Thoracic aorta (tissue), 2 donors: ENCODE results near the gene EIF4A3. TPM values are rescaled to one million over a fixed set of nuclear protein-coding genes. Genes with fewer than 3 reads are reported as not detected.

ENCODE experiments used
- ATAC-seq: fragments of 150-250 bp; one replicate; pipeline ENCODE4 v1.8.0; 2017; ENCODE audit warnings: low read depth; ENCODE audit not compliant: insufficient number of reproducible peaks, low FRiP score
- DNase-seq: peaks from one replicate; pipeline ENCODE4 v3.0.0-alpha.2; 2020; ENCODE audit warnings: low spot score
- H3K27ac ChIP-seq, 2 donors: fragments of 200-600 bp; sonication (generic); 1 replicate in 1 of 2; 2 replicates in 1 of 2; pipeline ENCODE4 v1.5.1; 2016; ENCODE audit warnings: mild to moderate bottlenecking in 2 of 2, moderate library complexity in 2 of 2
- H3K27me3 ChIP-seq: fragments of 200-600 bp; sonication (generic); replicated peaks from 2 replicates; pipeline ENCODE4 v1.6.0; 2016; ENCODE audit warnings: mild to moderate bottlenecking; ENCODE audit not compliant: insufficient read depth
- H3K36me3 ChIP-seq: fragments of 200-600 bp; sonication (generic); one replicate; pipeline ENCODE4 v1.5.1; 2016
- H3K4me1 ChIP-seq, 2 donors: fragments of 200-600 bp; sonication (generic); 1 replicate in 1 of 2; 2 replicates in 1 of 2; pipeline versions ENCODE4 v1.5.1 to v1.6.0; 2016; ENCODE audit warnings: low read depth in 2 of 2, mild to moderate bottlenecking in 1 of 2; ENCODE audit not compliant: control insufficient read depth in 1 of 2
- H3K4me3 ChIP-seq: fragments of 200-600 bp; sonication (generic); 2 replicates; pipeline ENCODE4 v1.5.1; 2016; ENCODE audit warnings: mild to moderate bottlenecking
- H3K9me3 ChIP-seq: fragments of 200-600 bp; sonication (generic); 2 replicates; pipeline ENCODE4 v1.5.1; 2016
- total RNA-seq, 2 donors: library from RNA; depleted of rRNA; stranded (reverse); fragments of >200 nt; gene quantifications; one replicate each; pipeline versions ENCODE4 v1.1.0 to v1.2.3, GENCODE V29; 2016
- TF ChIP-seq, protein P1 (sequence below): fragments of 200-600 bp; sonication (generic); IDR thresholded peaks from one replicate; pipeline ENCODE4 v1.5.1; 2019; ENCODE audit warnings: antibody characterized with exemption

The EIF4A3 gene
- total RNA-seq, 2 donors from 2014 or later, result 32.6 to 39.4 TPM

DNA sequence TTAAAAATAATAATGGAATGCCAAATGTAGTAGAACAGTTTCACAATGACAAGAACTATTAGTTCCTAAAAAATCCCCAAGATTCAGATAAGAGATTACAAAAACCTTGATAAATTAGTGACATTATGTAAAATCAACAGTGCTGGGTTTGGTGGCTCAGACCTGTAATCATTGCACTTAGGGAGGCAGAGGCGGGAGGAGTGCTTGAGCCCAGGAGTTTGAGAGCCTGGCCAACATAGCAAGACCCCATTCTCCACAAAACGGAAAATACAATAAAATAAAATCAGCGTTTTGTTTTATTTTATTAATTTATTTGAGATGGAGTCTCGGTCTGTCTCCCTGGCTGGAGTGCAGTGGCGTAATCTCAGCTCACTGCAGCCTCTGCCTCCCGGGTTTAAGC is 27.0 kb upstream of the EIF4A3 start:
- ATAC-seq (no peak), DNase-seq (no peak)
- no peaks in the 10 kb centered on the region for H3K36me3 ChIP-seq
- no peaks in the 10 kb centered on the region for H3K4me1 ChIP-seq
- TF ChIP-seq, protein P1, sequence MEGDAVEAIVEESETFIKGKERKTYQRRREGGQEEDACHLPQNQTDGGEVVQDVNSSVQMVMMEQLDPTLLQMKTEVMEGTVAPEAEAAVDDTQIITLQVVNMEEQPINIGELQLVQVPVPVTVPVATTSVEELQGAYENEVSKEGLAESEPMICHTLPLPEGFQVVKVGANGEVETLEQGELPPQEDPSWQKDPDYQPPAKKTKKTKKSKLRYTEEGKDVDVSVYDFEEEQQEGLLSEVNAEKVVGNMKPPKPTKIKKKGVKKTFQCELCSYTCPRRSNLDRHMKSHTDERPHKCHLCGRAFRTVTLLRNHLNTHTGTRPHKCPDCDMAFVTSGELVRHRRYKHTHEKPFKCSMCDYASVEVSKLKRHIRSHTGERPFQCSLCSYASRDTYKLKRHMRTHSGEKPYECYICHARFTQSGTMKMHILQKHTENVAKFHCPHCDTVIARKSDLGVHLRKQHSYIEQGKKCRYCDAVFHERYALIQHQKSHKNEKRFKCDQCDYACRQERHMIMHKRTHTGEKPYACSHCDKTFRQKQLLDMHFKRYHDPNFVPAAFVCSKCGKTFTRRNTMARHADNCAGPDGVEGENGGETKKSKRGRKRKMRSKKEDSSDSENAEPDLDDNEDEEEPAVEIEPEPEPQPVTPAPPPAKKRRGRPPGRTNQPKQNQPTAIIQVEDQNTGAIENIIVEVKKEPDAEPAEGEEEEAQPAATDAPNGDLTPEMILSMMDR, result no peak
- H3K27ac ChIP-seq, result no peak overlapping the region
- H3K4me3 ChIP-seq, result no peak overlapping the region
- no peaks in the 10 kb centered on the region for H3K9me3 ChIP-seq
- no peaks in the 10 kb centered on the region for H3K27me3 ChIP-seq

DNA sequence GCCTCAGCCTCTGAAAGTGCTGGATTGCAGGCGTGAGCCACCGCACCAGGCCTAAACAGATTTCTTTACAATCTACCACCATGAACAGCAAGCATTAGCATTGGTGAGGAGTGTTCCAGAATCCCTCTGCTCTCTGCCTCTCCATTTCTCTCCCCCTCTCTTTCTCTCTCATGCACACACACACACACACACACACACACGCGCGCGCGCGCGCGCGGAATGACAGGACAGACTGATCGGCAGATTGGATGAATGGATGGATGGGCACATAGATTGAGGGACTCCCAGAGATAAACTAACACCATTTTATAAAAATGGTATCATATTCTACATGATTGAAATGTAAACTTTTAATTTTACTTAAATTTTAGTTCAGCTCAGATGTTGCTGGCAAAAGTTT is 26.2 kb upstream of the EIF4A3 start:
- no peaks in the 10 kb centered on the region for H3K9me3 ChIP-seq
- DNase-seq, result no peak
- no peak overlapping the region for H3K4me3 ChIP-seq
- no peaks in the 10 kb centered on the region for H3K4me1 ChIP-seq
- no peaks in the 10 kb centered on the region for H3K36me3 ChIP-seq
- TF ChIP-seq, protein P1, result no peak
- no peak for ATAC-seq
- no peaks in the 10 kb centered on the region for H3K27me3 ChIP-seq
- H3K27ac ChIP-seq, result no peak overlapping the region

DNA sequence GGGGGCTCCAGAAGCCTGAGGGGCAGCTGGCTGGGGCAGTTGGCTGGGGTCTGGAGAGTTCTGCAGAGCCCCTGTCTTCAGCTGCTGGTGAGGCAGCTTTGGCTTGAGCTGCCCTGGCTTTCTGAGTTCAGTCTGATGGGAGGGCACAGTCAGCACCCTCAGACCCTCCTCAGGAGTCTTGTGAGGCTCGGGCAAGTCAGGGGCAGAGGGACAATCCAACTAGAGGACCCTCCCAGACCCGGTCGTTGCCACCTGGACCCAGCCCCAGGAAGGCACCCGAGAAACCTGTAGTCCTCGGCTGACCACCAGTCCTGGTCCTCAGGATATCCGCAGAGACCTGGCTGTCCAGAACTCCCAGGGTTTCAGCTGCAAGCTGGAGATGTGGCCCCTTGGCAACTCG is 24.8 kb upstream of the EIF4A3 start:
- Histone ChIP-seq H3K36me3 (no peaks in the 10 kb centered on the region), H3K4me3 (no peak overlapping the region), H3K4me1 (no peaks in the 10 kb centered on the region), H3K9me3 (no peaks in the 10 kb centered on the region), H3K27me3 (no peaks in the 10 kb centered on the region), H3K27ac (no peak overlapping the region)
- TF ChIP-seq, protein P1, result no peak
- no peak for DNase-seq
- no peak for ATAC-seq

DNA sequence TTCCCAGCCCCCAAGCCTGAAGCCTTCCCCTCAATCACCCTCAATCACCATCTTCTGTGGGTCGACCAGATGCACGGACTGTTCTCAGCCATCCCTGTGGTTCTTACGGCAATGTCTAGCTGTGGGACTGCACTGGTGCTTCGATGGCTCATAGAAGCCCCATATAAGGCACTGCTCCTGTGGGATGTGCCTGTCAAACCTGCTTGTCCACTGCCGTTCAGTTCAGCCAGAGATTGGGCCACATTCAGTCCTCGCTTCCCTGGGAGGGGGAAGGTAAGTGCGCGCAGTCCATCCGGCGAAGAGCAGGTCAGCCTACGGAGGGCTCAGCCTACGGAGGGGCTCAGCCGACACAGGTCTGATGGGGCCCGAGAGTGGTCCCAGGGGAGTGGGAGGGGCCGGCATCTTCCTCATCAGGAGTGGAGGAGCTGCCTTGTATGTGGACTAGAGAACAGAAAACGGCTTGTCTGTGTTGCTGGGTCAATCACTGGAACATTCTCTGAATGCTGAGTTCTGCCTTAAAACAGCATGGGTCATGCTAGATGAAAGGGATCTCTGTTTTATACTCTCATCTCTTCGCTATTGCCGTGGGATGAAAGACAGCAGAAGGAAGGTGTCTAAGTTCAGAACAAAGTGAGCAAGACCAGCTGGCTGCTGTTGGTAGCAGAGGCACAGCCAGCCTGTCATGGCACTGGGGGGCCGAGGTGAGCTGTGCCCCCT is 23.0 kb upstream of the EIF4A3 start, which contains the start of gene CARD14:
CARD14 (plus strand) TSS at position 247 of the 717 bp plus-strand sequence. CDS start 11,409 bp downstream, outside the sequence.
- TF ChIP-seq, protein P1, result no peak
- H3K4me3 ChIP-seq, result no peak within 1 kb of the TSS
- H3K9me3 ChIP-seq, result no peaks in the 10 kb centered on the region
- DNase-seq (no peak), ATAC-seq (no peak)
- H3K27me3 ChIP-seq, result no peaks in the 10 kb centered on the region
- no peak within 1 kb of the TSS for H3K27ac ChIP-seq
- H3K4me1 ChIP-seq, result no peaks in the 10 kb centered on the region
- no peaks in the 10 kb centered on the region for H3K36me3 ChIP-seq

DNA sequence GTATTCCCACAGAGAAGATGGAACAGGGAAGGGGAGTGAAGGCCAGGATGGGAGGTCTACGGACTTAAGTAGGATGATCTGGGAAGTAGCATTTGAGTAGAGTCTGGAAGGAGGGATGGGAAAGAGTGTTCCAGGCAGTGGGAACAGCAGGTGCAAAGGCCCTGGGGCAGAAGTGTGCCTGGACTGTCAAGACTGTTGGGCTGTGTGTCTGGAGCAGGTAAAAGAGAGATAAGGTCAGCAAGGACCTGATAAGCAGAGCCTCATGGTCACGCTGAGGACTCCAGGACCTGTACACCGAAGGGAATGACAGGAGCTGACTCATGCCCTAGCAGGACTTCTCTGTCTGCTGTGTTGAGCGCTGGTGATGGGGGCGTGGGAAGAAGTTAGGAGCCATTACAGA is 22.2 kb upstream of the EIF4A3 start:
- no peak overlapping the region for H3K4me3 ChIP-seq
- no peaks in the 10 kb centered on the region for H3K4me1 ChIP-seq
- ATAC-seq, result no peak
- H3K27ac ChIP-seq, result no peak overlapping the region
- H3K9me3 ChIP-seq, result no peaks in the 10 kb centered on the region
- DNase-seq, result no peak
- no peaks in the 10 kb centered on the region for H3K27me3 ChIP-seq
- TF ChIP-seq, protein P1, result no peak
- H3K36me3 ChIP-seq, result no peaks in the 10 kb centered on the region
